ENCODE data around the gene IGSF23.

DNA sequence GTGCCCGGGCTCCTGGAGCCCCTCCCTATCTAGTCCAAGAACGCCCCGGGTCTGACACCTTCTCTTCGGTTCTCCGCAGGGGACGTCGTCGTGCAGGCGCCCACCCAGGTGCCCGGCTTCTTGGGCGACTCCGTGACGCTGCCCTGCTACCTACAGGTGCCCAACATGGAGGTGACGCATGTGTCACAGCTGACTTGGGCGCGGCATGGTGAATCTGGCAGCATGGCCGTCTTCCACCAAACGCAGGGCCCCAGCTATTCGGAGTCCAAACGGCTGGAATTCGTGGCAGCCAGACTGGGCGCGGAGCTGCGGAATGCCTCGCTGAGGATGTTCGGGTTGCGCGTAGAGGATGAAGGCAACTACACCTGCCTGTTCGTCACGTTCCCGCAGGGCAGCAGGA, 33.8 kb downstream of the IGSF23 start:
- TF ChIP-seq EZH2 (IDR thresholded peaks at IDR 0.05; ENCODE audit: borderline replicate concordance, low read depth, low read length, poor library complexity, severe bottlenecking) = no peak
- TF ChIP-seq, protein P1, sequence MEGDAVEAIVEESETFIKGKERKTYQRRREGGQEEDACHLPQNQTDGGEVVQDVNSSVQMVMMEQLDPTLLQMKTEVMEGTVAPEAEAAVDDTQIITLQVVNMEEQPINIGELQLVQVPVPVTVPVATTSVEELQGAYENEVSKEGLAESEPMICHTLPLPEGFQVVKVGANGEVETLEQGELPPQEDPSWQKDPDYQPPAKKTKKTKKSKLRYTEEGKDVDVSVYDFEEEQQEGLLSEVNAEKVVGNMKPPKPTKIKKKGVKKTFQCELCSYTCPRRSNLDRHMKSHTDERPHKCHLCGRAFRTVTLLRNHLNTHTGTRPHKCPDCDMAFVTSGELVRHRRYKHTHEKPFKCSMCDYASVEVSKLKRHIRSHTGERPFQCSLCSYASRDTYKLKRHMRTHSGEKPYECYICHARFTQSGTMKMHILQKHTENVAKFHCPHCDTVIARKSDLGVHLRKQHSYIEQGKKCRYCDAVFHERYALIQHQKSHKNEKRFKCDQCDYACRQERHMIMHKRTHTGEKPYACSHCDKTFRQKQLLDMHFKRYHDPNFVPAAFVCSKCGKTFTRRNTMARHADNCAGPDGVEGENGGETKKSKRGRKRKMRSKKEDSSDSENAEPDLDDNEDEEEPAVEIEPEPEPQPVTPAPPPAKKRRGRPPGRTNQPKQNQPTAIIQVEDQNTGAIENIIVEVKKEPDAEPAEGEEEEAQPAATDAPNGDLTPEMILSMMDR (conservative IDR thresholded peaks at IDR 0.05; ENCODE audit: low read depth, low read length) = no peak
